ENCODE results near the gene ST6GAL1. TPM values are rescaled to one million over a fixed set of nuclear protein-coding genes. Genes with fewer than 3 reads are reported as not detected.
"Not testable (repeated sequence)": the region's sequence is repeated elsewhere in the genome, so short reads cannot be mapped to it uniquely, and the experiment has no call there.

The ST6GAL1 gene
- total RNA-seq, 1 donor from 2014 or later = 59.9 TPM

DNA sequence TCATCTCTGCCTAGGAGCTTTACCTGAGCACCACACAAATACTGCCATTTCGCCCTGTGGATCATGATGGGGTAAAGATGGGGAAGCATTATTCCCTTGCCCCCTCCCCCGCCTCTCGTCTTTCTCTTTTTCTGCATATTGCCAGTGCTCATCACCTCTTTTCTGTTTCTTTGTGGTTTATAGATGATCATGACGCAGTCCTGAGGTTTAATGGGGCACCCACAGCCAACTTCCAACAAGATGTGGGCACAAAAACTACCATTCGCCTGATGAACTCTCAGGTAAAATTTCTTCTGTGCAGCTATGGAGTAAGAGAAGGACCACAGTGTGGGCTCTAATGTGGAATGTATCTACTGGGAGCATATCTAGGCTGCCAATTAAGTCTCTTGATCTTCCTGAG, 120.7 kb downstream of the ST6GAL1 start:
- Histone ChIP-seq H3K4me3 (no peak overlapping the region), H3K4me1 (no peaks in the 10 kb centered on the region), H3K27me3 (no peaks in the 10 kb centered on the region), H3K9me3 (peaks cover 0 to 11% of the 10 kb centered on the region in 2 donors), H3K27ac (no peak overlapping the region), H3K36me3 (peaks cover 12 to 47% of the 10 kb centered on the region in 2 donors)
- DNase-seq (ENCODE audit: low spot score in 2 of 2) = no peak
- TF ChIP-seq, protein P1, sequence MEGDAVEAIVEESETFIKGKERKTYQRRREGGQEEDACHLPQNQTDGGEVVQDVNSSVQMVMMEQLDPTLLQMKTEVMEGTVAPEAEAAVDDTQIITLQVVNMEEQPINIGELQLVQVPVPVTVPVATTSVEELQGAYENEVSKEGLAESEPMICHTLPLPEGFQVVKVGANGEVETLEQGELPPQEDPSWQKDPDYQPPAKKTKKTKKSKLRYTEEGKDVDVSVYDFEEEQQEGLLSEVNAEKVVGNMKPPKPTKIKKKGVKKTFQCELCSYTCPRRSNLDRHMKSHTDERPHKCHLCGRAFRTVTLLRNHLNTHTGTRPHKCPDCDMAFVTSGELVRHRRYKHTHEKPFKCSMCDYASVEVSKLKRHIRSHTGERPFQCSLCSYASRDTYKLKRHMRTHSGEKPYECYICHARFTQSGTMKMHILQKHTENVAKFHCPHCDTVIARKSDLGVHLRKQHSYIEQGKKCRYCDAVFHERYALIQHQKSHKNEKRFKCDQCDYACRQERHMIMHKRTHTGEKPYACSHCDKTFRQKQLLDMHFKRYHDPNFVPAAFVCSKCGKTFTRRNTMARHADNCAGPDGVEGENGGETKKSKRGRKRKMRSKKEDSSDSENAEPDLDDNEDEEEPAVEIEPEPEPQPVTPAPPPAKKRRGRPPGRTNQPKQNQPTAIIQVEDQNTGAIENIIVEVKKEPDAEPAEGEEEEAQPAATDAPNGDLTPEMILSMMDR (IDR thresholded peaks at IDR 0.05) = no peak
- intact Hi-C loops (cut with DNase I) = no loop called here

DNA sequence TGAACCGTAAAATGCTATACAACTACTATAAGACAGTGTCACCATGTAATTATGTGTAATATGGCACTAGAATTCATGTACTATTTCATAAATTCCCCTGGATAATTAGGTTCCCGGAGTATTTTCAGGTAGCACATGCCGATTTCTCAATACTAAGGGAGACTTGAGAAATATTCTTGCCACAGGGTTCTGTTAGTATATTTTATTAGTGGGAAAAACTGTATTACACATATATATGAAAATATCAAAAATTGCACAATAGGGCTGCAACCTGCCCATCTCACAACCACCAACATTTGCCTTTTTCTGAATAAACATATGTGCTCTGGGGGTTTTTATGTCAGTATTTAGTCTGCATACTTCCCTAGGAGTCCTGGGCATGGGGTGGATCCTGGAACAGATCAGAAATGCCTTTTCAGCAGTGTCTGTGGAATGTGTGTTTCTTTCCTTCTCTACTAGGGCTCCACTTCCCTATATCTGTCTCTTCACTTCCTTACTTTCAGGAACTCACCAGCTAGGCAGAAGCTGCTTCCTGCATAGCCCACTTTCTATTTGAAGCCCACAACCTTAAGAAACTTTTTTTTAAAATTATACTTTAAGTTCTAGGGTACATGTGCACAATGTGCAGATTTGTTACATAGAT, 121.5 kb downstream of the ST6GAL1 start:
- Histone ChIP-seq H3K9me3 (peaks cover 0 to 11% of the 10 kb centered on the region in 2 donors), H3K4me1 (no peaks in the 10 kb centered on the region), H3K4me3 (no peak overlapping the region), H3K36me3 (peaks cover 12 to 49% of the 10 kb centered on the region in 2 donors), H3K27me3 (no peaks in the 10 kb centered on the region), H3K27ac (no peak overlapping the region)
- no peak for DNase-seq (ENCODE audit: low spot score in 2 of 2)
- TF ChIP-seq, protein P1 (IDR thresholded peaks at IDR 0.05) = no peak
- intact Hi-C loops (cut with DNase I) = no loop called here

DNA sequence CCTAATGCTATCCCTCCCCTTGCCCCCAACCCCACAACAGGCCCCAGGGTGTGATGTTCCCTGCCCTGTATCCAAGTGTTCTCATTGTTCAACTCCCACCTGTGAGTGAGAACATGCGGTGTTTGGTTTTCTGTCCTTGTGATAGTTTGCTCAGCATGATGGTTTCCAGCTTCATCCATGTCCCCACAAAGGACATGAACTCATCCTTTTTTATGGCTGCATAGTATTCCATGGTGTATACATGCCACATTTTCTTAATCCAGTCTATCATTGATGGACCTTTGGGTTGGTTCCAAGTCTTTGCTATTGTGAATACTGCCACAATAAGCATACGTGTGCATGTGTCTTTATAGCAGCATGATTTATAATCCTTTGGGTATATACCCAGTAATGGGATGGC, 122.1 kb downstream of the ST6GAL1 start:
- Histone ChIP-seq H3K36me3 (peaks cover 16 to 55% of the 10 kb centered on the region in 2 donors), H3K9me3 (peaks cover 0 to 11% of the 10 kb centered on the region in 2 donors)
- H3K27me3 ChIP-seq; H3K4me3 ChIP-seq; H3K27ac ChIP-seq; intact Hi-C loops (cut with DNase I); DNase-seq (ENCODE audit: low spot score in 2 of 2); H3K4me1 ChIP-seq: not testable (repeated sequence)

DNA sequence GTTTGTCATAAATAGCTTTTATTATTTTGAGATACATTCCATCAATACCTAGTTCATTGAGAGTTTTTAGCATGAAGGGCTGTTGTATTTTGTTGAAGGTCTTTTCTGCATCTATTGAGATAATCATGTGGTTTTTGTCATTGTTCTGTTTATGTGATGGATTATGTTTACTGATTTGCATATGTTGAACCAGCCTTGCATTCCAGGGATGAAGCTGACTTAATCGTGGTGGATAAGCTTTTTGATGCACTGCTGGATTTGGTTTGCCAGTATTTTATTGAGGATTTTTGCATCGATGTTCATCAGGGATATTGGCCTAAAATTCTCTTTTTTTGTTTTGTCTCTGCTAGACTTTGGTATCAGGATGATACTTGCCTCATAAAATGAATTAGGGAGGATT, 124.1 kb downstream of the ST6GAL1 start:
- intact Hi-C loops (cut with DNase I); DNase-seq (ENCODE audit: low spot score in 2 of 2): not testable (repeated sequence)
- H3K36me3 ChIP-seq = peaks cover 20 to 75% of the 10 kb centered on the region in 2 donors

DNA sequence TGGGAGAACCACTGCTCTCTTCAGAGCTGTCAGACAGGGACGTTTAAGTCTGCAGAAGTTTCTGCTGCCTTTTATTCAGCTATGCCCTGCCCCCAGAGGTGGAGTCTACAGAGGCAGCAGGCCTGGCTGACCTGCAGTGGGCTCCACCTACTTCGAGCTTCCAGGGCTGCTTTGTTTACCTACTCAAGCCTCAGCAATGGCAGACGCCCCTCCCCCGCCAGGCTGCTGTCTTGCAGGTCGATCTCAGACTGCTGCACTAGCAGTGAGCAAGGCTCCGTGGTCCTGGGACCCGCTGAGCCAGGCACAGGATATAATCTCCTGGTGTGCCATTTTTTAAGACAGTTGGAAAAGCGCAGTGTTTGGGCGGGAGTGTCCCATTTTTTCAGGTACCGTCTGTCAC, 127.5 kb downstream of the ST6GAL1 start:
- DNase-seq (ENCODE audit: low spot score in 2 of 2); H3K27ac ChIP-seq; H3K4me1 ChIP-seq: not testable (repeated sequence)

More for the DNA sequence above, 124.1 kb downstream of the ST6GAL1 start:
- not testable (repeated sequence) for H3K27me3 ChIP-seq, H3K27ac ChIP-seq, H3K4me1 ChIP-seq, H3K4me3 ChIP-seq
- peaks cover 0 to 14% of the 10 kb centered on the region in 2 donors for H3K9me3 ChIP-seq

DNA sequence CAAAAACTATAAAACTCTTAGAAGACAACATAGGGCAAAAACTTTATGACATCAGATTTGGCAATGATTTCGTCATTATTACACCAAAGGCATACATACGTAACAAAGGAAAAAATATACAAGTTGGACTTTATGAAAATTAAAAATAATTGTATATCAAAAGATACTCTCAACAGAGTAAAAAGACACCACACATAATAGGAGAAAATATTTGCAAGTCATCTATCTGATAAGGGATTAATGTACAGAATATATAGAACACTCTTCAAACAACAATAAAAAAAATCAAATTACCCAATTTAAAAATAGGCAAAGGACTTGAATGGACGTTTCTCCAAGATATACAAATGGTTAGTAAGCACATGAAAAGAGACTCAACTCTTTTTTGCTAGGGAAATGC, 131.4 kb downstream of the ST6GAL1 start:
- TF ChIP-seq, protein P1 (IDR thresholded peaks at IDR 0.05) = no peak
- no peaks in the 10 kb centered on the region for H3K27me3 ChIP-seq

More for the DNA sequence above, 127.5 kb downstream of the ST6GAL1 start:
- Histone ChIP-seq H3K36me3 (peaks cover 13 to 65% of the 10 kb centered on the region in 2 donors), H3K9me3 (peaks cover 0 to 14% of the 10 kb centered on the region in 2 donors)
- intact Hi-C loops (cut with DNase I); H3K4me3 ChIP-seq; H3K27me3 ChIP-seq: not testable (repeated sequence)

DNA sequence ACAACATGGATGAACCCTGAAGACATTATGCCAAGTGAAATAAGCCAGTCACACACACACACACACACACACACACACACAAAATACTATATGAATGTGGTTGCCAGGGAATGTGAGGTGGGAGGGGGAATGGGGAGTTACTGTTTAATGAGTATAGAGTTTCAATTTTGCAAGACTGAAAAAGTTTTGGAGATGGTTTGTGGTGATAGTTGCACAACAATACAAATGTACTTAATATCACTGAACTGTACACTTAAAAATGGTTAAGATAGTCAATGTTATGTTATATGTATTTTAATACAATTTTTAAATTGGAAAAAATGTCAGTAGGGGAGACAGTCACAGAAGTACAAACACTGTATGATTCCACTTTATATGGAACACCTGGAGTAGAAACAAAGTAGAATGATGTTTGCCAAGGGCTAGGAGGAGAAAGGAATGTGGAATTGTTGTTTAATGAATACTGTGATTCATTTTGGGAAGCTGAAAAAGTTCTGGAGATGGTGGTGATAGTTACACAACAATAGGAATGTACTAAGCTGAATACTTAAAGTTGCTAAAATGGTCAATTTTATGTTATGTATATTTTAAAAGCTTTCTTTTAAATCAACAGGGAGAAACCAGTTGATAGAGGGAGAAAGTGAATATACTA, 132.3 kb downstream of the ST6GAL1 start:
- peaks cover 0 to under 1% of the 10 kb centered on the region in 2 donors for H3K9me3 ChIP-seq
- peaks cover 7 to 36% of the 10 kb centered on the region in 2 donors for H3K36me3 ChIP-seq
- H3K27me3 ChIP-seq = no peaks in the 10 kb centered on the region
- intact Hi-C loops (cut with DNase I) = no loop called here
- no peak for DNase-seq (ENCODE audit: low spot score in 2 of 2)
- H3K4me1 ChIP-seq = peaks cover 0 to 10% of the 10 kb centered on the region in 2 donors
- no peak overlapping the region for H3K4me3 ChIP-seq
- H3K27ac ChIP-seq = no peak overlapping the region
- TF ChIP-seq, protein P1 (IDR thresholded peaks at IDR 0.05) = no peak

More for the DNA sequence above, 131.4 kb downstream of the ST6GAL1 start:
- Histone ChIP-seq H3K9me3 (peaks cover 0 to 2% of the 10 kb centered on the region in 2 donors), H3K4me1 (peaks cover 0 to 10% of the 10 kb centered on the region in 2 donors), H3K4me3 (no peak overlapping the region), H3K36me3 (peaks cover 13 to 45% of the 10 kb centered on the region in 2 donors), H3K27ac (no peak overlapping the region)
- no peak for DNase-seq (ENCODE audit: low spot score in 2 of 2)
- intact Hi-C loops (cut with DNase I) = no loop called here
